Stimulated activated CD4-positive, alpha-beta T cell treated with anti-CD3 and anti-CD28 coated beads, TNF-alpha, amount 100 ng/mL, for 4 hours (primary cell): ENCODE data around the gene DNAH8.
"Not testable (repeated sequence)": the region's sequence is repeated elsewhere in the genome, so short reads cannot be mapped to it uniquely, and the experiment has no call there.

Experiments used
- DNase-seq, 3 experiments: peaks; one replicate each; pipeline ENCODE4 v3.0.0-alpha.2; 2020; ENCODE audit warnings: low read depth in 3 of 3

Gene DNAH8

DNA sequence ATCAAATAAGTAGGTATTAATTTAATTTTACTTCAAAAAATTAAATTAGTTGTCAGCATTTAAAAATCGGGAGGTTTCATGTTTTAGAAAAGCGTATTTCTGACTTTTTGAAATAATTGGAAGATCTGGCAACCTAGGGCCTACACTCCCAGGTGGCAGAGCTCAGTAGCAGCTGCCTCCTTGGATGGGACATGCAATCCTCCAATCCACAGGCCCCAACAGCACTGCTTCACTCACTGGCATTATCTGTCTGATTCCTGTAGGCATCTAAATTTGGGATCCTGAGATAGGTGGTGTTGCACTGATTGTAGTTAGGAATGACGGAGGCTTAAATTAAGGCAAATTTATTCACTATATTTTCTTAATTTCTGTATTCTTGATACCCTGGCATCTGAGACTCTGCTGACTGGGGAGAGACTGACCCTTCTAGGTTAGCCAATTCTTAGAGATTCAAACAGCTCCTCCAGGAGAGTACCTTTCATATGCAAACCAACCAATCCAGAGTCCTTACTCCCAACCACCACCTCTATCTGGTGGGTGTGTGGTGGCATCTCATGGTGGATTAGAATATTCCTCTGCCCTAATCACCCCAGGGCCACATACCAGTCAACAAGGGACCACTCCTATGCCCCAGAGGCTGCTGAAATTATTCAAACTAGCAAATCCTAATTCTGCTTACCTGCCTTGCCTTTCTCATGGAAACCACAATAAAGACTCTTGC lies 186.9 kb downstream of the DNAH8 start:
- DNase-seq = no peak

DNA sequence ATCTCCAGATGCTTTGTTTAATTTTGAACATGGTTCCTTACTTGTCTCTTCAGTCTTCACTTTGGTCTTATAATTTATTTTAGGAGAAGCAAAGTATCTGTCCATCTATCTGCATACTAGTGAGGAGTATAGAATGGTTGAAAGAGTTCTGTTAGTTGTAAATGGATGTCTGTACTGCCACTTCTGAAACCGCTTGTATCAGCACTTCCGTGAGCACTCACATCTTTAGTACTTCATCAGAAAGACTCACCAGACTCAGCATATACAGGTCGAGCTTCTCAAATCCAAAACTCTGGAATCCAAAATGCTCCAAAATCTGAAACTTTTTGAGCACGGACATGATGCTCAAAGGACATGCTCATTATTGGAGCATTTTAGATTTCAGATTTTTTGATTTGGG lies 191.5 kb downstream of the DNAH8 start:
- DNase-seq = no peak

DNA sequence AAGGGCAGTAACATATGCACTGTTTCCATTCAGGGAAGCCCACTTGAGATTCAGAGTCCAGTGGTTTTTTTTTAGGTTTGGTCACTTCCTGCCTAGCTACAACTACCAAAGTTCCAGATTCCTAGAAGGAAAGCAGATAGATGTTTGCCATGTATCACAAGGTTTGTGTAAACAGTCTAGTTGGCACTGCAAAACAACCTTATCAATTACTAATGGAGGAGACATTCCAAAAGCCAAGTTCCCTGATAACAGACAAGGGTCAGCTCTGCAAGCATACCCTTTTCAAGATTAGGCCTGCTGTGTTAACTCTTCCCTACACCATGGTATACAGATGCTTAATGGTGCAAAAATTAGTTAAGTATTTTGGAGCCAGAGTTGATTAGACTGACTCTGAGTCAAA lies 192.2 kb downstream of the DNAH8 start:
- no peak for DNase-seq

DNA sequence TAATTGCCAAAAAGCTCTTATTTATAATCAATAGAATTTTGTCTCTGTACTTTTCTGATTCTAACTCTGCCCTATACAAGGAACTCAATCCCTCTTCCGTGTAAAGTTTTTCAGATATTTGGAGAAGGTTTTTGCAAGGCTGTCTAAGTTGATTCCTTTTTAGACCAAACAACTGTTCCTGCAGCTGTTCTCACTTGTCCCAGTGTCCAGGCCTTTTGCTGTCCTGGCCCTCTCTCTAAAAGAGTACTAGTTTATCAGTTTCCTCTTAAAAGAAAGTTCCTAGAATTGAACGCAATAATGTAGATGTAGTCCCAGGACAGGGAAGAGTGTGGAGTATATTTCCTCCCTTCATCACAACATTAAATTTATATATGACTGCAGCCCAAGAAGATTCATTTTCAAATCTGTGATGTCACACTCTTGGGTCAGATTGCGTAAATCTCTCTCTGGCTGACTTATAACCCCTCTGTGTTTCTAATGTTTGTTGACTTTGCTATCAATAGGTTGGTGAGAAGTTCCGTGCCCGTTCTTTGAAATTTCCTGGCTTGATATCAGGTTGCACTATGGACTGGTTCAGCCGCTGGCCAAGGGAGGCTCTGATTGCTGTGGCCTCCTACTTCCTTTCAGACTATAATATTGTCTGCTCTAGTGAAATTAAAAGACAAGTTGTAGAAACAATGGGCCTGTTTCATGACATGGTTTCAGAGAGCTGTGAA lies 194.1 kb downstream of the DNAH8 start:
- DNase-seq = no peak

DNA sequence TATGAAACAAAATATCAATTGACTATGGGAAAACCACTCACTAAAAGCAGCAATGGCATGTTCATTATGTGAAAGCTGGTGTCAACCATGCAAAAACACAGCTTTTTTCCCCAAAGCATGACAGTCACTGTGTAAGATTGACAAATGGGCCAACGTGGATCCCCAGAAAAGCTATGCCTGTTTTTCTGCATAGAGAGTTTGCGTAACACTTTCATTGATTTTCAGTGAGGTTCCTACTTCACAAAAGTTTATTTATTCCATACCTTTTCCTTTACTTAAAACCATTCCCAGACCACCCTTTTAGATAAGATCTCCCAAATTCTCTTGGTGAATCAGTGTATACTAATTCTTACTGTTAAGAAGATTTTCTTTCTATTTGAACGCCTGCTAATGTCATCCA lies 195.1 kb downstream of the DNAH8 start:
- DNase-seq = no peak

DNA sequence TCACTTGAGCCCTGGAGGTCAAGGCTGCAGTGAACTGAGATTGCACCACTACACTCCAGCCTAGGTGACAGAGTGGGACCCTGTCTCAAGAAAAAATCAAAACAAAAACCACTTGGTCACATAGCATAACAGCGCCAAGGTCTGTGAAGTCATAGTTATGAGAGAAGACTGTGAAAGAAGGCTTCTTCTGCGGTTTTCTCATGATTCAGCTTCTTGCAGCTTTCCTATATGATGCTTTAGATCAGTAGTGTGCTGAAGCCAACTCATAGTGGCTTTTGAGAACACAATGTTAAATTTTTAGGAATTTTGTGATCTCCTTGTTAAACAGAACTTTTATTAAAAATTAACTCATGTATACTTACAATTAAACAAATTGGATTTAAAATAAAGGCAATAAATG lies 197.3 kb downstream of the DNAH8 start:
- no peak for DNase-seq

DNA sequence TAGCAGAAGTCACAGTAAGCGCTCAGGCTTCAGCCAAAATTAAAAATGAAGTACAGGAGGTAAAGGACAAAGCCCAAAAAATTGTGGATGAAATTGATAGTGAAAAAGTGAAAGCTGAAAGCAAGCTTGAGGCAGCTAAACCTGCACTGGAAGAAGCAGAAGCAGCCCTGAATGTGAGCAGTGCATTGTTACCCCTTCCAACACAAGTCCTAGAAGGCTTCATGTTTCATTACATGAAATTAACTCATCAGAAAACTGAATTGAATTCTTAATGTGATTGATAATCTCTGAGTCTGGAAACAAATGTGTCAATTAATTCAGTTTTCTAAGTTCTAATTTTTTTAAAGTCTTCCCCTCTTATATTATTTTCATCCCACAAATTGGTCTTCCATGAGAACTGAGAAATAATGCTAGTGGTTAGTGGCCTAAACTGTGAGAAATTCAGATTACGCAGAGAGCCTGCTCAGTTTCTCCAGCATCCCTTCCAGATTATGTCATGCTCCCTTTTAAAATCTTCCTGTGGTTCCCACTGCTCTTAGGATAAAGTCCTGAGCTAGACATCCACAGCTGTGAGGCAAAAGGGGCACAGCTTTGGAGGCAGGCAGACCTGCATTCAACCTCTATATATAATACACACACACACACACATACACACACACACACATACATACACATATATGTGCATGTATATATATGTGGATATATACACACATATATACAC lies 200.3 kb downstream of the DNAH8 start:
- no peak for DNase-seq

DNA sequence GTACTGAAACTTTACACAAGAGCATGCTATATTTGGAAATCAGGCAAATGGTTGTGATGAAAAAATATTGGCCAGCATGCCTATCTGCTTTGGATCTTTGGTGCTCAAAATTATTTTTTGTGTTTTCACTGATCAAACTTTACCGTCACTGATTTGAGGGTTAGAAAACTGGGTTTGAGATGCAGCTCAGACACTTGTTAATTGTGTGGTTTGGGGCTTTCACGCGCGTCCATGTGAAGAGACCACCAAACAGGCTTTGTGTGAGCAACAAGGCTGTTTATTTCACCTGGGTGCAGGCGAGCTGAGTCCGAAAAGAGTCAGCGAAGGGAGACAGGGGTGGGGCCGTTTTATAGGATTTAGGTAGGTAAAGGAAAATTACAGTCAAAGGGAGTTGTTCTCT lies 206.4 kb downstream of the DNAH8 start:
- DNase-seq = not testable (repeated sequence)

DNA sequence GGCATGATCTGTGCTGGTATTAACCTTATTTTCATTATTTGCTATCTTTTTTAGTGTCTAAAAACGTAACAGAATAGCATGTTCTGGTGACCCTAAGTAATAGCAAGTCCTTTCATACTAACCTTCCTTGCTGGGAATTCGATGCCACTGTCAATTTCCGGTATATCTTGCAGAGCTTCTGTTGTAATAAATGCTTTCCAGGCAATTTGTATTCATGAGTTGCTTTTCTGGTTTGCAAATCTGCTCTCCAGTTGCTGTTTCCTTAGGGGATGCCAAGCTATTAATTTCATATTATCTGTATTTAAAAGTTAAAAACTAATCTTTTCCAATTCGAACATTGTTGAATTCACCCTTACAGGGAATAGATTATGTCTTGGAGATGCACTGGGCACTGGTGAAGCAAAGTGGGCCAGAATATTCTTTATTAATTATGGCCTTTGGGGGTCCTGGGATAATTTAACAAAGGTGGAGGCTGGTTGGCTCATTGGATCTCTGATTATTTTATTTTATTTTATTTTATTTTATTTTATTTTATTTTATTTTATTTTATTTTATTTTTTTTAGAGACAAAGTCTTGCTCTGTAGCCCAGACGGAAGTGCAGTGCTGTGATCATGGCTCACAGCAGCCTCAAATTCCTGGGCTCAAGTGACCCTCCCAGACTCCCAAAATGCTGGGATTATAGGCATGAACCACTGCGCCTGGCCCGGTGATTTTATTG lies 209.8 kb downstream of the DNAH8 start:
- no peak for DNase-seq

DNA sequence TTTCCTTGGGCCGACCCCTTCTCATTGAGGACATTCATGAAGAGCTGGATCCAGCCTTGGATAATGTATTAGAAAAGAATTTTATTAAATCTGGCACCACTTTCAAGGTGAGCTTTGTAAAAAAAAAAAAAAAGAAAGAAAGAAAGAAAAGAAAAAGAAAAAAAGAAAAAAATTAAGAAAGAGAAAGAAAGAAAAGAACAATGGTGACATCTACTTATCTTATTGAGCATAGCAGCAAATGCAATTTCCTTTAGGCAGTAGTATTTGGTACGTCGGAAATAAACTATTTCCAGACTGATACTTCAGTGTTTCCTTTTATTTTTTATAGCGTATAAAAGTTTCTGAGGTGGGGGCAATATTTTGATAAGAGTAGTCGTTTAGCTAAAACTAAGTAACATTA lies 214.4 kb downstream of the DNAH8 start:
- no peak for DNase-seq

DNA sequence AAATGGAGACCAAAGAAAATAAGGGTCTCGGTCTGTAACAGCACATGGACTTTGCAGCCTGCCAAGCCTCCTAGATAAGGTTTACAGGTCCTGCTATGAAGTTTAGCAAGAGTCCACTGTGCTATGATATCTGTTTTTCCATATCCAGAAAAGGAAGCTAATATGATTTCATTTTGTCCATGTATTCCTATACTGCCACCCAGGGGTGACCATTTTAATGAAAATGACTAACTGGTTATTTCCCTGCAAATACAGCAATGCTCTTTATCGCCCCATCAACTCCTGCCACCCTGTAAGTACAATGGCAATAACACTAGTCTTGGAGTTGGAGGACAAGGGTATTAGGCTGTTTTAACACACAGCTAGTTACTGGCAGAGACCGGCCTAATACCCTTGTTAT lies 218.3 kb downstream of the DNAH8 start:
- no peak for DNase-seq

DNA sequence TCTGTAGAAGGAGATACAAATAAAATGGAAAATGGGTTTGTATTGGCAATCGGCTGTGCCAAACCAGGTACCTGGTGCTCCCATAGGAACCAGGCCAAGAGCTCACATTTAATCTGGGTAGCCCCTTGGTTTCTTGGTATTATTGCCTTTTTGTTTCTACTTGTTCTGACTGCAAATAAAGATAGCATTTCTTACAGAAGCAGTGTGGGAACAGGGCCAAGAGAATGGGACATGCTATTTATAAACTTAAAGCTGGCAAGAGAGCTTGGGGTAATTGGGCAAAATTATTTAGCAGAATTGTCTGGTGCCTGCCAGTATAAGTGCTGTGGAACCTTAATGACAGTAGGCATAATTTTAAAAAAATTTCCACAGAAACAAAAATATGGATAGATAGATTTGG lies 219.9 kb downstream of the DNAH8 start:
- DNase-seq = no peak

DNA sequence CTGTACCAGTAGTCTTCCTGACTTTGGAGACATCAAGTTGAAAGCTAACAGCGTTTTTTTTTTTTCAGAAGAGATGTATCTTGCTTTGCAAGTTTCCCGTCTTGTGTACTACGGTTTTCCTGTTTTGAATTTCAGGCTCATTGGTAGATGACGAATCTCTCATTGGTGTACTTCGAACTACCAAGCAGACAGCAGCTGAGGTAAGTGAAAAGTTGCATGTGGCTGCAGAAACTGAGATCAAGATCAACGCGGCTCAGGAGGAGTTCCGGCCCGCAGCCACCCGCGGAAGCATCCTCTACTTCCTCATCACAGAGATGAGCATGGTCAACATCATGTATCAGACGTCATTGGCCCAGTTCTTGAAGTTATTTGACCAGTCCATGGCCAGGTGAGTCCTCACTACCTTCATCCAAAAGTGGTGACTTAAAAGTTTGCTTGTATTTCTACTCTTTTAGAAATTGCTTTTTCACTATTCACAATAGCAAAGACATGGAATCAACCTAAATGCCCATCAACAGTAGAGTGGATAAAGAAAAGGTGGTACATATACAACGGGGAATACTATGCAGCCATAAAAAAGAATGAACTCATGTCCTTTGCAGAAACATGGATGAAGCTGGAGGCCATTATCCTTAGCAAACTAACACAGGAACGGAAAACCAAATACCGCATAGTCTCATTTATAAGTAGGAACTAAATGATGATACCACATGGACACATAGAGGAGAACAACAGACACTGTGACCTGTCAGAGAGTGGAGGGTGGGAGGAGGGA lies 222.9 kb downstream of the DNAH8 start:
- DNase-seq = no peak

DNA sequence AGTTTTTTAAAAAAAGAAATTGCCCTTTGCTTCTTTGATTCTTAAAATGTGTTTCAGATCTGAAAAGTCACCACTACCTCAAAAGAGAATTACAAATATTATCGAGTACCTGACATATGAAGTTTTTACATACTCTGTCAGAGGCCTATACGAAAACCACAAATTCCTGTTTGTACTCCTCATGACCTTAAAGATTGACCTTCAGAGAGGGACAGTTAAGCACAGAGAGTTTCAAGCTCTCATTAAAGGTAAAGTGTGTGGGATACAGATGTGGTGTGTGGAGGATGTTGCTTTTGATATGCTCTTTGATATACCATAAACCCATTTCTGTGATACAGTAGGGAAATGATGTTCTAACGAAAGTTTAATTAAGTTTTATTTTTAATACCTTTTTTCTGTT lies 223.6 kb downstream of the DNAH8 start:
- no peak for DNase-seq

DNA sequence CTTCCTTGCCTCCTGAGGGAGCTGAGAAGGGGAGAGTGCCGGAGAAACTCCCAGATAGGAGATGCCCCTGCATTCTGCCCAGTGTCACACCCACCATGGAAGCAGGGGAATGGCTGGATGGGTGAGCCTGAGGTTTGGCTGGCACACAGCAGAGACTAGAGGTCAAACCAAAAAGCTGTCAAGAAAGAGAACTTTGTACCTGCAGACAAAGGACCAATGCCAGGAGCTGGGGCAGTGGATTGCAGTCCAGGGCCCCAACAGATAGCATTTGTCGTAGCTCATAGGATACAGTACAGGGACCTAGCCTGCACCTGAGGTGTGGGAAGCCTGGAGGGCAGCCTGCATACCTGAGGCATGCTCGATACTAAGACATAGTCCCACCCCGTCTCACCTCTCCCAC lies 227.3 kb downstream of the DNAH8 start:
- no peak for DNase-seq

DNA sequence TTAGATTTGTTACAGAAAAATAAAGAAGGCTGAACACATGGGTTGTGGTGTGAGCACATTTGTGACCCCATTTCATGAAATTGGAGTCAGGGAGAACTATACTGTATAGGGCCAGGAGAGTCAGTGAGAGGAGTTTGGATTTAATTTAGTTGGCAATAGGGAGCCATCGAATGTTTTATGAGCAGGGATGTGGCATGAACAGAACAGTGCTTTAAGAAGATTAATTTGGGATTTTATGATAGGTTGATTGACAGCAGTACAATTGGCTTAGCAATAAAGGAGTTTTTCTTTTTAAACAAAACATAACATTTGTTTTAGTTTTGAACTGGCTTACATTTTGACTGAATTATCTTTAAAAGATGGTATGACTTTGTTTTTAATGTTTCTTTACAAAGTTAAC lies 227.9 kb downstream of the DNAH8 start:
- no peak for DNase-seq

DNA sequence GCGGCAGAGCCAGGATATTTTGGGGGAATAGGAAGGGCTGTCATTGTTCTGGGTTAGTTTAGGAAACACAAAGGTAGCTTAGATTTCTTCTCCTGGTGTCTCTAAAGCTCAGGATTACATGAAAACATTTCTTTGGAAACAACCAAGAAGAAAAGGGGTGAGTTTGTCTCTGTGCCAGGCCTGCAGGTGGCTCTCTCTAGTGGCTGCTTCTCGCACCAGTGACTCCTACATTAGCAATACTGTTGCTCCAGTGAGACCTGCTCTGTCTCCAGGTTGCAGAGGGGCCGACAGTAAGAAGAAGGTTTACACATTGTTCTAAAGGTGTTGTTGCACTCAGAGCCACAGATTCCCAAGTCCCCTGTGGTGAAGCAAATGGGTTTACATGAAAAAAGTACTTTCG lies 228.9 kb downstream of the DNAH8 start:
- DNase-seq = no peak

DNA sequence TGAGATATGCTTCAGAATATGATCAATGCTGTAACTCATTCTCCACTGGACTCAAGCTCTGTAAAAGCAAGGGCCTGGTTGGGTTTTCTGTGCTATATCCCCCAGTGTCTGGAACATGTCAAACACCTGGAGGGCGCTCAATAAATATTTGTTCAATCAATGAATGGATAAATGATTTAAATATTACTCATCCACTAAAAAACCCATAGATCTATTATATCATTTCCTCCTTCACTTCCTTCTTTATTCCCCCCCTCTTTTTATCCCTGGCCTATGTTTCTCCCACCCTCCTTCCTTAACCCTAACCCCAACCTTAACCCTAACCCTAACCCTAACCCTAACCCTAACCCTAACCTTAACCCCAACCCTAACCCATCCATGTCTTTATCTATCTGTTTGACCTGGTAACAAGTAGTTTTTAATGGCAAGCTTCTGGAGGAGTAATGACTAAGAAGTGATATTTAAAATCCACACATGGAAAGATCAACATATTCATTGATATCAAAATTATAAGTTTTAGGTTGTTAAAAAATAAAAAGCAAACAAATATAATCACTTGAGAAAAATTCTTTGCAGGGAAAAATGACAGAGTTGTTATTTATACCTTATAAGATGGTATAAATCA lies 229.7 kb downstream of the DNAH8 start:
- no peak for DNase-seq

DNA sequence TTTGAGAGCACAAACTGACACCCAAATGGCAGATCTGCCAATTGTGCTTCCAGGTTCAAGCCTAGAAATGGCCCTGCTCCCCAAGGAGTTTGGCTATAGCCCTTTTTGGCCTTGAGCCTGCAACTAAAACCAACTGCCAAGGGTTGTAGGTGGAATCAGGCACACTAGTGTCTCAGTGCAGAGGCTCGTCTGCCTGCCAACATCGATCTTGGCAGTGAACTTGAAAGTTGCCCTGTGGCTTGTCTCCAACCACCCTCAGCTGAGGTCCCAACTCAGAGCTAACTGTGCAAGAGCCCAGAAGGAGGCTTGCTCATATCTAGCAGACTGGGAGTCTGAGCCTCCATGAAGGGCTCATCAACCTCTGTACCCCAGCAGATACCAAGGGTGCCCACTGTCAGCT lies 240.8 kb downstream of the DNAH8 start:
- DNase-seq = no peak

DNA sequence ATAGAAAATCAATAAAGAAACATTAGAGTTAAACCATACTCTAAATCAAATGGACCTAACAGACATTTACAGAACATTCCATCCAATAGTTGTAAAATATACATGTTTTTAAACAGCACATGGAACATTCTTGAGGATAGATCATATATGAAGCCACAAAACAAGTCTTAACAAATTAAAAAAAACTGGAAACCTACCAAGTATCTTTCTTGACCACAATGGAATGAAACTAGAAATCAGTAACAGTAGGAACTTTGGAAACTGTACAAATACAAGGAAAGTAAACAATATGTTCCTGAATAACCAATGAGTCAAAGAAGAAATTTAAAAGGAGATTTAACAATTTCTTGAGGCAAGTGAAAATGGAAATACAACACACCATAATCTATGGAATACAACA lies 242.3 kb downstream of the DNAH8 start:
- DNase-seq = no peak

DNA sequence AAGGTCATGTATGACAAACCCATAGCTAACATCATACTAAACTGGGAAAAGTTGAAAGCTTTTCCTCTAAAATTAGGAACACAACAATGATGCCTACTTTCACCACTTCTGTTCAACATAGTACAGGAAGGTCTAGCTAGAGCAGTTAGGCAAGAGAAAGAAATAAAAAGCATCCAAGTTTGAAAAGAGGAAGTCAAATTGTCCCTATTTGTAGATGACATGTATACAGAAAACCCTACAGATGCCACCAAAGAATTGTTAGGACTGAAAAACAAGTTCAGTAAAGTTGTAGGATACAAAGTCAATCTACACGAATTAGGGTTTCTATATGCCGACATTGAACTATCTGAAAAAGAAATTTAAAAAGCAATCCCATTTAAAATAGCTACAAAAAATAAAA lies 244.0 kb downstream of the DNAH8 start:
- no peak for DNase-seq
